Cardiac muscle cell (in vitro differentiated cells and primary cell): ENCODE measurements around the gene COL5A1. TPM values are rescaled to one million over a fixed set of nuclear protein-coding genes. Genes with fewer than 3 reads are reported as not detected.

Experiments used
- DNase-seq, 2 donors: peaks; one replicate each; pipeline versions ENCODE4 v3.0.0 to v3.0.0-alpha.2; 2010 to 2017; ENCODE audit warnings: low read depth in 1 of 2, low spot score in 1 of 2
- H3K27ac ChIP-seq: fragments of 200-600 bp; sonication (generic); 2 replicates; pipeline ENCODE4 v1.5.1; 2016
- H3K27me3 ChIP-seq: fragments of 200-600 bp; sonication (generic); 2 replicates; pipeline ENCODE4 v1.6.0; 2016; ENCODE audit warnings: control low read depth
- H3K36me3 ChIP-seq: fragments of 200-600 bp; sonication (generic); 2 replicates; pipeline ENCODE4 v1.5.1; 2016; ENCODE audit warnings: control low read depth
- H3K4me1 ChIP-seq: fragments of 200-600 bp; sonication (generic); 2 replicates; pipeline ENCODE4 v1.8.1; 2017; ENCODE audit warnings: low read depth, mild to moderate bottlenecking, mixed run types
- H3K4me3 ChIP-seq: fragments of 200-600 bp; sonication (generic); 2 replicates; pipeline ENCODE4 v1.5.1; 2016; ENCODE audit warnings: mild to moderate bottlenecking
- H3K9me3 ChIP-seq: fragments of 200-600 bp; sonication (generic); 2 replicates; pipeline ENCODE4 v1.5.1; 2017; ENCODE audit warnings: low read depth, mild to moderate bottlenecking, control low read depth
- CTCF ChIP-seq: IDR thresholded peaks from 2 replicates; pipeline ENCODE4 v1.5.1; 2012; ENCODE audit warnings: low read depth, mild to moderate bottlenecking, low read length
- polyA plus RNA-seq: library from polyadenylated mRNA; unstranded; fragments of >200 nt; fragmentation: Nextera tagmentation; extraction: Ambion mirVana; gene quantifications from 2 replicates; pipeline ENCODE4 v1.2.1, GENCODE V29; 2016
- total RNA-seq: library from RNA; depleted of rRNA; stranded (reverse); fragments of >200 nt; gene quantifications from 2 replicates; pipeline ENCODE4 v1.2.3, GENCODE V29; 2016

The COL5A1 gene
- total and polyA plus RNA-seq, 2 experiments from 2014 or later = 34.5 to 129 TPM

- no peak overlapping the region for H3K27ac ChIP-seq
- DNase-seq = peak in 1 of 2 donors; percentile 99
- no peak overlapping the region for H3K4me3 ChIP-seq
- no peak for TF ChIP-seq CTCF
- H3K36me3 ChIP-seq = no peaks in the 10 kb centered on the region
- H3K27me3 ChIP-seq = no peaks in the 10 kb centered on the region
- H3K4me1 ChIP-seq = peaks cover 26% of the 10 kb centered on the region
- no peaks in the 10 kb centered on the region for H3K9me3 ChIP-seq
These were observed 3.4 kb downstream of the COL5A1 start for GRCh38 chr9:134644725-134645606.

GRCh38 chr9:134645607-134646365 is 4.2 kb downstream of the COL5A1 start:
- no peak for TF ChIP-seq CTCF
- Histone ChIP-seq H3K9me3 (no peaks in the 10 kb centered on the region), H3K27me3 (no peaks in the 10 kb centered on the region), H3K4me1 (peaks cover 25% of the 10 kb centered on the region), H3K36me3 (no peaks in the 10 kb centered on the region), H3K27ac (no peak overlapping the region), H3K4me3 (no peak overlapping the region)
- DNase-seq = no peak

GRCh38 chr9:134647359-134648080 is 5.9 kb downstream of the COL5A1 start:
- H3K27ac ChIP-seq = no peak overlapping the region
- no peaks in the 10 kb centered on the region for H3K27me3 ChIP-seq
- no peaks in the 10 kb centered on the region for H3K9me3 ChIP-seq
- H3K4me3 ChIP-seq = no peak overlapping the region
- TF ChIP-seq CTCF = no peak
- H3K4me1 ChIP-seq = peaks cover 20% of the 10 kb centered on the region
- no peaks in the 10 kb centered on the region for H3K36me3 ChIP-seq
- no peak for DNase-seq

- no peaks in the 10 kb centered on the region for H3K9me3 ChIP-seq
- no peaks in the 10 kb centered on the region for H3K27me3 ChIP-seq
- no peak overlapping the region for H3K4me3 ChIP-seq
- no peak for TF ChIP-seq CTCF
- no peaks in the 10 kb centered on the region for H3K36me3 ChIP-seq
- H3K27ac ChIP-seq = no peak overlapping the region
- DNase-seq = peak in 1 of 2 donors; percentile 63
- H3K4me1 ChIP-seq = peaks cover 16% of the 10 kb centered on the region
These were observed 7.3 kb downstream of the COL5A1 start for GRCh38 chr9:134648701-134649530.
